CD1c-positive myeloid dendritic cell (primary cell): ENCODE data around the gene FLCN.
"Not testable (repeated sequence)": the region's sequence is repeated elsewhere in the genome, so short reads cannot be mapped to it uniquely, and the experiment has no call there.

Source experiments
- DNase-seq: peaks from one replicate; pipeline ENCODE4 v3.0.0-alpha.2; 2016; ENCODE audit errors: extremely low spot score

Gene FLCN

DNA sequence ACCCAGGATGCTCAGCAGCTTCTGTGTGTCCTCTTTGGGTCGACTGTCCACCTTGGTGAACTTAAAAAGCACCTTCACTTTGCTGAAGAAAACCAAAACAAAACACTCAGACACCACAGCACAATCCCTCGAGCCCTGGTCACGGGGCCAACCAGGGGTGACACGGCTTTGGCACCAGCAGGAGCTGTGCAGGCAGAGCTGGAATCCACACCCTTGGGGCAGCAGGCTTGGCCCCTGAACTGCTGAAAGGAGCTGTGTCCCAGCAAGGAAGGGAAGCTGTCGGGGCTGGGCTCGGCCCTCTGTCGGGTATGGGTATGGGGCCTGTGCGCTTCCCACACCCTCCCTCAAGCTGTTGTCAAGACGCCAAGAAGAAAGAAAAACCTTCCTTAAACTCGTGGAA is 23.2 kb downstream of the FLCN start:
- DNase-seq = no peak

DNA sequence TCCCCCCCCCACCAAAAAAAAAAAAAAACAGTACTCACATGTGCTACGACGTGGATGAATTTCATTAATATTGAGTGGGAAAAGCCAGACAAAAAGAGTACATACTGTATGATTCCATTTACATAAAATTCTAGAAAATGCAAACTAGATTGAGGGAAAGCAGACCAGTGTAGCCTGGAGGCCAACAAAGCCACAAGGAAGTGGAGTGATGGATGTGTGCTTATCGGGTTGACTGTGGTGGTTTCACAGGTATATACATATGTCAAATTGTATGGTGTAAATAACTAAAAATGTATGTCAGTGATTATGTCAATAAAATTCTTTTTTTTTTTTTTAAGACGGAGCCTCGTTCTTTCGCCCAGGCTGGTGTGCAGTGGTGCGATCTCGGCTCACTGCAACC is 29.0 kb downstream of the FLCN start:
- DNase-seq = no peak

- DNase-seq = no peak
These were observed 30.0 kb downstream of the FLCN start for GRCh38 chr17:17206913-17207335.

GRCh38 chr17:17206124-17206912 is 30.6 kb downstream of the FLCN start, which contains the start of gene PLD6:
TSS of gene PLD6 (minus strand) at chr17:17206333. CDS start at chr17:17206286, 47 bp downstream.
- peak; percentile 80 for DNase-seq

DNA sequence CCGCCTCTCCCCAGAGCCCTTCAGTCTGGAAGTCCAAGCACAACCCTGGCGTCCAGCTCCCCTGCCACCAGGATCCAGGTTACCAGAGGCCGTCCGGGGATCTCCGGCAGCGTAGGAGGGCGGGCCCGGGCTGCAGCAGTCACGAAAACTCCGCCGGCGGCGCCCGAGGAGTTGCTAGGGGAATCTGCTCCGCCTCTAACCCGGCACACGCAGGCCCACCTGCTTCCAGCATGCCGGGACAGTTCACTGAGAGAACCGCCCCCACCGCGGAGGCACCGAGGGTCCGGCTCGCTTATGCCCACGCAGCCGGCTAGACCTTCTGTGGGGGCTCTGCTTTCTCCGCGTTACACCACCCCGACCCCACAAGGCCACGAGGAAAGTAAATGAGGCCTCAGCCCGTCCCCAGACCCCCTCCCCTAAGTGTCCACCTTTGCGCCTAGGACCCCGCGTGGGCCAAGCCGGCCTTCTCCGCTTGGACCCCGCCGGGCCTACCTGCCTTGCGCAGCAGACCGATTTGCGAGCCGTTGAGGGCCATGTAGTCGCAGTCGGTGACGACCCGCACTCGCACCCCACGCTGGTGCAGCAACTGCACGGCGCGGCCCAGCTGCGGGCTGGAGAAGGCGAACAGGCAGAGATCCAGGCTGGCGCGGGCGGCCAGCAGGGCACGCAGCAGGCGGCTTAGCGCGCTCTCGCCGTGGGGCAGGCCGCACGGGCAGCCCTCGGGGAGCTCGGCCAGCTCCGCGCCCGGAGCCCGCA is 31.4 kb downstream of the FLCN start:
- DNase-seq = peak; percentile 54

- DNase-seq = no peak
These were observed 32.2 kb downstream of the FLCN start for GRCh38 chr17:17204635-17205231.

GRCh38 chr17:17204041-17204591 is 32.9 kb downstream of the FLCN start:
- no peak for DNase-seq

DNA sequence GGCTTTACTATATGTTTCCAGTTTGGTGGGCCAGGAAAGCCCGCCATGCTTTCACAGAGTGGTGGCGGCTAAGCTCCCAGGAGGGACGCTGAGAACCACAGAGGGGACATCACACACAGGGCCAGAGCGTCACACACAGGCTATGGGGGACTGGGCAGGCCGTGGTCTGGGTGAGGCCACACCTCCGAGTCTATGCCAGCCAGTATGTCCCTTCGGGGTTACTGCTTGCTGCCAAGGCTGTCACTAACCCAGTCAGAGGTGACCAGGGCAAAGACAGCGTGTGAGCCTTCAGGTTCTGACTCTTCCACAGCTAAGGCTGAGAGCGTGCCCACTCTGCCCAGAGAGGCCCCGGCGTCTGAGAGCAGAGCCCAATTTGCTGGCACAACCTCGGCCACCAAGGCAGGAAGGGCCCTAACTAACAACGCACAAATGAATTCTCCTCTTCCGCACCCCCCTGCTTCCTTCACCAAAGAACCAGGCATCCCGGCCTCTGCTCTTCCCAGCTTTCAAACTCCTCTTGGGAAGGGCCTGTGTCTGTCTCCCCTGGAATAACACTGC is 33.7 kb downstream of the FLCN start:
- no peak for DNase-seq

GRCh38 chr17:17201907-17202306 is 35.1 kb downstream of the FLCN start:
- no peak for DNase-seq

DNA sequence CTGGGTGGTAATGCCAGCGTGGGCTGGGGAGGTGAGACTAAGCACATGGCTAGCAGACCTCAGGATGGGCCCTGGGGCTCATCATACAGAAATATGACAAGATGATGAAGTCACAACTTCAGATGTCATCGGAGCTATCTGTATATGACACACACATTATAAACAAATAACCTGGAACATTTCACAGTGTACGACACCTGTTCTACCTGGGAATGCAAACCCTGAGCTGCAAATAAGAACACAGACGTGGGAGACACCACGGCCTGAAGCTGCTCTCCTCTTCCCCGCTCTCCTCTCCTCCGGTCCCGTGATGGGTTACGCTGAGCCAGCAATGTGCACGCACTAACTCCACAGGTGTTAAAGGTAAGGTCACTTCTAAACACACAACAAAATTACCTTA is 35.7 kb downstream of the FLCN start:
- no peak for DNase-seq

DNA sequence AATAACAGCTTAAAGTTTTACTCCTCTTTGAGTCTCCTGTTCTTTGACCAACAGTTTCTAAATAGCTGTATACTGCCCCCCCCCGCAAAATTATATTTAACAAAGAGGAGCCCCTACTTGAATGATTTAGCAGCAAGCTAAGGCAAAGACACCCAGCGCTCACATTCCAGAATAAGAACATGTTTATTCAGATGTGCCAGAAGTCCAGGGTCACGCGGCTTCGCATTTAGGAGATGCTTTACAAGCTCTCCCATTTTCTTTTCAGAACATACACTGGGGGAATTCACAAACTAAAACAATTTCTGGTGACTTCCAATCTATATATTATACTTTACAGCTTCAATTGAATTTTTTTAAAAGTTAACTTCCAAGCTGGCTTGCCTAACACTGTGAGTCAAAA is 36.1 kb downstream of the FLCN start:
- no peak for DNase-seq

DNA sequence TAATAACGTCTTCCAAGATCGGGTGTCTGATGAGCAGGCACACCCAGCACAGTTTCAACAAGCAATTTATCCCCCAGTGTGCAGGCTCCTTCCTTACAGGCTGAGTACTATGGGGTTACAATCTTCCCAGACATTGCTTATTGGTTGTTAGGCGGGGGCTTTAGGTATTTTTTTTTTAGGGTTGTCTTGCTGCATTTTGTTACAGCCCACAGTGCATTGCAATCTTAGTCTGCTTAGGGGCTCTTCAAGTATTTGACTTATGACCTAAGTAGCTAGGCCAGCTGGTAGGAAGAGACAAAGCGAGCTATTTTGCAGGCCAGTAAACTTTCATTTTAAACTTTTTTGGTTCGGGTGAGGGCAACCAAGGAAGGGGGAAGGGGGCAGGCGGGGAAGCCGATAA is 36.7 kb downstream of the FLCN start:
- DNase-seq = no peak

DNA sequence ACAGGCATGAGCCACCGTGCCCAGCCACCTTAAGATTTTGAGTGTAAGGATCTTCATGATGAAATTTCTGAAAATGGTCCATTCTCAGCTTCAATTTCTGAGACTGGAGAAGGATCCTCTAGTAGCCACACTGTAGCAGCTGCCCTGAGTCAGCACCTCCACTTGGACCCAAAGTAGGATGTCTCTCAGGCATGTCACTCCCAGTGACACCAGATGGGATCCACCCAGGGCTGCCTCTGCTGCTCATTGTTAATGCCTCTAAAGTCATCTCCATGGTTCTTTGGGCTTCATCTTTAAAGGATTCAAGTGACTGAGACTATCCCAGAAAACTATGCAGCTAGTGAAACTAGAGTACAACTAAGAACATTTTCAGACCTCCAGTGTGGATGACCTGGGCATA is 38.7 kb downstream of the FLCN start:
- DNase-seq = no peak

DNA sequence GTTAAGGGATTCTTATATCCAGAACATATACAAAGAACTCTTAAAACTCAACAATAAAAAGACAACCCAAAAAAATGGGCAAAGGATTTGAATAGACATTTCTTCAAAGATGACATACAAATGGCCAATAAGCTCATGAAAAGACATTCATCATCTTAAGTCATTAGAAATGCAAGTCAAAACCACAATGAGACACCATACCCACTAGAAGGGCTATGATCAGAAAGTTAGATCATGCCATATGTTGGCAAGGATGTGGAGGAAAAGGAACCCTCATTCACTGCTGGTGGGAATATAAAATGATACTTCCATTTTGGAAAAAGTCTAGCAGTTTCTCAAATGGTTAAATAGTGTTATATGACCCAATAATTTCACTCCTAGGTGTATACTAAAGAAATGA is 40.2 kb downstream of the FLCN start:
- DNase-seq = no peak

GRCh38 chr17:17195466-17195865 is 41.5 kb downstream of the FLCN start:
- not testable (repeated sequence) for DNase-seq

DNA sequence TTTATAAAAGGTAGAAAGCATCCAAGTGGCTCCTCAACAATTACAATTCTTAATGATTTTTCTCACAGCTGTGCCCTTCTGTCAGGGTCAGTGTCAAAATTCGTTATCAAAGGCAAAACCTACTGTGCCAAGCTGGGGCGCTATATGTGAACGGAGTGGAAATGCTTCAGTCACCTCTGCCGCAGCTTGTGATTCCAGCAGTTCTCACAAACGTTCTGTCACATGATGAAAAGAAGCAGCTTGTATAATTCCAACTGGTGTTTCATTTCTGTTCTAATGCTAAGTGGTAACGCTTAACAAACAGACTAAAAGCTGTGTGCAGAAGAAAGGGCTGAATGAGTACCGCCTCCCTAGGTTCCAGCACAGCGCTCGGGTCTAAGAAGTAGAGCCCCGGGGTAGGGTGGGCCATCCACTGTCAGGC is 45.0 kb downstream of the FLCN start:
- no peak for DNase-seq

- DNase-seq = no peak
These were observed 45.6 kb downstream of the FLCN start for GRCh38 chr17:17191346-17191792.

GRCh38 chr17:17190188-17190587 is 46.8 kb downstream of the FLCN start:
- no peak for DNase-seq

DNA sequence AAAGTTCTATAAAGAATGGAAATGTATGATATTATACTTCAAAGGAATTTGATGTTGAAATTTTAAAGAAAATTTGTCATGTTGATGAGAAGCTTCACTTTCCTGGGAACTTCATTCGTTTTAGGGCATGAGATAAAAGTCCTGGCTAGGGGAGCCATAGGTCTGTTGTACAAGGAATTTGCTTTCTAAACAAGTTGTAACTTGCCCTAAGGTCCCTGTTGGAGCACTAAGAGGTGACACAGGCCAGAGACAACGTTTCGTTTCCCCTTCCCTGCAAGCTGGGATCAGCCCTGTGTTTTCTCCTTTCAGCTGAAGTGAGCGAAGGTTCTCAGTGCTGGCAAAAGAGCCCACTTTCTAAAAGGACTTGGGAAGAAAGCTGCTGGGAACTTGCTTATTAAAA is 47.4 kb downstream of the FLCN start:
- no peak for DNase-seq

DNA sequence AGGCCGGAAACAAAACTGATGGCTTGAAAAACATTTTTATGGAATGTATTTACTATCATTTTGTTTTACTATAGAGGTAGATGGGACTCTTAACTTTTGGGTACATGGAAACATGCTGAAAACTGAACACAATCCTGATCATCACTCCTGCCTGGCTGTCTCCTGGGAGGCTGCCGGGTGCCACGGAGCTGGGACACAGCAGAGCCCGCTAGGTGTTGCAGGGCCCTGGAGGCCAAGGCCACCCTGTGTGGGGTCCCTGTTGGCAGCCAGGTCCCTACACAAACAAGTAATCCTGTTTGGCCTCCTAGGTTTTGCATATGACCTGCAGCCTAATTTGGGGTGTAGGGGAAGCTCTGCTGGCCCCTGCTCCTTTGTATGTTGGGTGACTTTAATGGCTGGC is 48.4 kb downstream of the FLCN start:
- no peak for DNase-seq

GRCh38 chr17:17186551-17187505 is 50.1 kb downstream of the FLCN start:
- DNase-seq = no peak
